ENCODE data around the gene CRTAC1.

CRTAC1 gene

GRCh38 chr10:97916586-97916985 is 113.8 kb downstream of the CRTAC1 start:
- Histone ChIP-seq H3K4ac (ENCODE audit: low read depth in 1 of 2, low read length in 2 of 2) (no peak overlapping the region), H2BK12ac (ENCODE audit: low read length in 2 of 2) (no peak overlapping the region), H3K4me3 (ENCODE audit: insufficient read depth in 1 of 2, low read depth in 1 of 2, low read length in 2 of 2) (no peak overlapping the region), H3K9me3 (ENCODE audit: control insufficient read depth, low read length) (no peaks in the 10 kb centered on the region), H3K14ac (ENCODE audit: low read length in 2 of 2) (no peak overlapping the region), H3K4me1 (ENCODE audit: control insufficient read depth, insufficient read depth, low read depth, low read length) (peaks cover 3% of the 10 kb centered on the region), H3K27me3 (ENCODE audit: control insufficient read depth in 1 of 2, insufficient read depth in 1 of 2, low read length in 2 of 2) (peaks cover 69 to 92% of the 10 kb centered on the region in 2 experiments), H3K9ac (ENCODE audit: low read length) (peak overlapping the region; percentile 27), H4K8ac (ENCODE audit: low read length) (no peak overlapping the region), H3K79me1 (replicated peaks; ENCODE audit: low read length, poor library complexity, severe bottlenecking) (no peaks in the 10 kb centered on the region), H2AFZ (ENCODE audit: low read depth, low read length) (no peak overlapping the region), H3K27ac (ENCODE audit: low read length, poor library complexity, severe bottlenecking) (no peak overlapping the region), H2AK5ac (ENCODE audit: low read length, severe bottlenecking) (no peak overlapping the region), H3K4me2 (ENCODE audit: low read length, poor library complexity, severe bottlenecking) (no peak overlapping the region), H4K91ac (ENCODE audit: low read length) (no peak overlapping the region), H2BK5ac (ENCODE audit: low read depth, low read length, poor library complexity, severe bottlenecking) (no peak overlapping the region), H3K18ac (ENCODE audit: low read depth in 1 of 2, low read length in 2 of 2) (no peak overlapping the region), H3K23ac (ENCODE audit: low read length in 2 of 2) (no peak overlapping the region), H3K36me3 (ENCODE audit: control insufficient read depth in 1 of 2, insufficient read depth in 2 of 2, low read depth in 1 of 2, low read length in 2 of 2) (no peaks in the 10 kb centered on the region), H2BK120ac (ENCODE audit: low read depth, low read length) (no peak overlapping the region), H2BK15ac (ENCODE audit: low read depth, poor library complexity, severe bottlenecking) (no peak overlapping the region)
- no peak for DNase-seq
- WGBS: 83% methylated on average over 4 of the region's 4 CpGs

- H3K9me3 ChIP-seq (ENCODE audit: control insufficient read depth, low read length): no peaks in the 10 kb centered on the region
- H3K14ac ChIP-seq (ENCODE audit: low read length in 2 of 2): no peak overlapping the region
- H4K8ac ChIP-seq (ENCODE audit: low read length): no peak overlapping the region
- H2BK5ac ChIP-seq (ENCODE audit: low read depth, low read length, poor library complexity, severe bottlenecking): no peak overlapping the region
- H4K91ac ChIP-seq (ENCODE audit: low read length): no peak overlapping the region
- H3K4me3 ChIP-seq (ENCODE audit: insufficient read depth in 1 of 2, low read depth in 1 of 2, low read length in 2 of 2): no peak overlapping the region
- H2BK12ac ChIP-seq (ENCODE audit: low read length in 2 of 2): no peak overlapping the region
- H3K23ac ChIP-seq (ENCODE audit: low read length in 2 of 2): no peak overlapping the region
- no peak overlapping the region for H3K9ac ChIP-seq (ENCODE audit: low read length)
- H3K18ac ChIP-seq (ENCODE audit: low read depth in 1 of 2, low read length in 2 of 2): no peak overlapping the region
- no peak overlapping the region for H3K4ac ChIP-seq (ENCODE audit: low read depth in 1 of 2, low read length in 2 of 2)
- WGBS: 84% methylated on average over 18 of the region's 21 CpGs
- H3K4me1 ChIP-seq (ENCODE audit: control insufficient read depth, insufficient read depth, low read depth, low read length): peaks cover 3% of the 10 kb centered on the region
- no peak for DNase-seq
- H3K4me2 ChIP-seq (ENCODE audit: low read length, poor library complexity, severe bottlenecking): no peak overlapping the region
- no peak overlapping the region for H3K27ac ChIP-seq (ENCODE audit: low read length, poor library complexity, severe bottlenecking)
- no peak overlapping the region for H2AK5ac ChIP-seq (ENCODE audit: low read length, severe bottlenecking)
- H2BK120ac ChIP-seq (ENCODE audit: low read depth, low read length): no peak overlapping the region
- H3K27me3 ChIP-seq (ENCODE audit: control insufficient read depth in 1 of 2, insufficient read depth in 1 of 2, low read length in 2 of 2): peaks cover 75 to 93% of the 10 kb centered on the region in 2 experiments
- H2BK15ac ChIP-seq (ENCODE audit: low read depth, poor library complexity, severe bottlenecking): no peak overlapping the region
- no peaks in the 10 kb centered on the region for H3K36me3 ChIP-seq (ENCODE audit: control insufficient read depth in 1 of 2, insufficient read depth in 2 of 2, low read depth in 1 of 2, low read length in 2 of 2)
- H3K79me1 ChIP-seq (replicated peaks; ENCODE audit: low read length, poor library complexity, severe bottlenecking): no peaks in the 10 kb centered on the region
- H2AFZ ChIP-seq (ENCODE audit: low read depth, low read length): no peak overlapping the region
Observed at GRCh38 chr10:97915346-97916131, 114.9 kb downstream of the CRTAC1 start.

GRCh38 chr10:97914837-97915211 is 115.6 kb downstream of the CRTAC1 start:
- WGBS: 7% methylated on average over 11 of the region's 11 CpGs
- H2AK5ac ChIP-seq (ENCODE audit: low read length, severe bottlenecking): no peak overlapping the region
- no peak overlapping the region for H2BK120ac ChIP-seq (ENCODE audit: low read depth, low read length)
- no peak overlapping the region for H4K8ac ChIP-seq (ENCODE audit: low read length)
- H3K4me1 ChIP-seq (ENCODE audit: control insufficient read depth, insufficient read depth, low read depth, low read length): peaks cover 3% of the 10 kb centered on the region
- no peaks in the 10 kb centered on the region for H3K9me3 ChIP-seq (ENCODE audit: control insufficient read depth, low read length)
- no peak overlapping the region for H3K18ac ChIP-seq (ENCODE audit: low read depth in 1 of 2, low read length in 2 of 2)
- no peak overlapping the region for H2BK15ac ChIP-seq (ENCODE audit: low read depth, poor library complexity, severe bottlenecking)
- peaks cover 73 to 92% of the 10 kb centered on the region in 2 experiments for H3K27me3 ChIP-seq (ENCODE audit: control insufficient read depth in 1 of 2, insufficient read depth in 1 of 2, low read length in 2 of 2)
- H3K23ac ChIP-seq (ENCODE audit: low read length in 2 of 2): no peak overlapping the region
- H2AFZ ChIP-seq (ENCODE audit: low read depth, low read length): no peak overlapping the region
- H3K4ac ChIP-seq (ENCODE audit: low read depth in 1 of 2, low read length in 2 of 2): no peak overlapping the region
- no peak overlapping the region for H3K14ac ChIP-seq (ENCODE audit: low read length in 2 of 2)
- peak; percentile 53 for DNase-seq
- no peak overlapping the region for H3K9ac ChIP-seq (ENCODE audit: low read length)
- H2BK5ac ChIP-seq (ENCODE audit: low read depth, low read length, poor library complexity, severe bottlenecking): no peak overlapping the region
- no peak overlapping the region for H3K4me3 ChIP-seq (ENCODE audit: insufficient read depth in 1 of 2, low read depth in 1 of 2, low read length in 2 of 2)
- no peaks in the 10 kb centered on the region for H3K36me3 ChIP-seq (ENCODE audit: control insufficient read depth in 1 of 2, insufficient read depth in 2 of 2, low read depth in 1 of 2, low read length in 2 of 2)
- no peak overlapping the region for H4K91ac ChIP-seq (ENCODE audit: low read length)
- no peak overlapping the region for H2BK12ac ChIP-seq (ENCODE audit: low read length in 2 of 2)
- H3K4me2 ChIP-seq (ENCODE audit: low read length, poor library complexity, severe bottlenecking): no peak overlapping the region
- H3K79me1 ChIP-seq (replicated peaks; ENCODE audit: low read length, poor library complexity, severe bottlenecking): no peaks in the 10 kb centered on the region
- H3K27ac ChIP-seq (ENCODE audit: low read length, poor library complexity, severe bottlenecking): no peak overlapping the region

GRCh38 chr10:97914171-97914836 is 116.1 kb downstream of the CRTAC1 start:
- no peak for DNase-seq

More at GRCh38 chr10:97914171-97914836, 116.1 kb downstream of the CRTAC1 start:
- no peaks in the 10 kb centered on the region for H3K9me3 ChIP-seq (ENCODE audit: control insufficient read depth, low read length)
- no peak overlapping the region for H3K4me2 ChIP-seq (ENCODE audit: low read length, poor library complexity, severe bottlenecking)
- no peak overlapping the region for H2BK15ac ChIP-seq (ENCODE audit: low read depth, poor library complexity, severe bottlenecking)
- no peak overlapping the region for H3K14ac ChIP-seq (ENCODE audit: low read length in 2 of 2)
- H3K23ac ChIP-seq (ENCODE audit: low read length in 2 of 2): no peak overlapping the region
- peaks cover 3% of the 10 kb centered on the region for H3K4me1 ChIP-seq (ENCODE audit: control insufficient read depth, insufficient read depth, low read depth, low read length)
- H2AFZ ChIP-seq (ENCODE audit: low read depth, low read length): no peak overlapping the region
- H3K36me3 ChIP-seq (ENCODE audit: control insufficient read depth in 1 of 2, insufficient read depth in 2 of 2, low read depth in 1 of 2, low read length in 2 of 2): no peaks in the 10 kb centered on the region
- H2BK12ac ChIP-seq (ENCODE audit: low read length in 2 of 2): no peak overlapping the region
- no peak overlapping the region for H2BK120ac ChIP-seq (ENCODE audit: low read depth, low read length)
- H3K9ac ChIP-seq (ENCODE audit: low read length): no peak overlapping the region
- peaks cover 69 to 91% of the 10 kb centered on the region in 2 experiments for H3K27me3 ChIP-seq (ENCODE audit: control insufficient read depth in 1 of 2, insufficient read depth in 1 of 2, low read length in 2 of 2)
- H2AK5ac ChIP-seq (ENCODE audit: low read length, severe bottlenecking): no peak overlapping the region
- H3K4me3 ChIP-seq (ENCODE audit: insufficient read depth in 1 of 2, low read depth in 1 of 2, low read length in 2 of 2): no peak overlapping the region
- H3K4ac ChIP-seq (ENCODE audit: low read depth in 1 of 2, low read length in 2 of 2): no peak overlapping the region
- no peak overlapping the region for H3K18ac ChIP-seq (ENCODE audit: low read depth in 1 of 2, low read length in 2 of 2)
- no peak overlapping the region for H2BK5ac ChIP-seq (ENCODE audit: low read depth, low read length, poor library complexity, severe bottlenecking)
- 62% methylated on average over 9 of the region's 10 CpGs for WGBS
- H4K8ac ChIP-seq (ENCODE audit: low read length): no peak overlapping the region
- H3K79me1 ChIP-seq (replicated peaks; ENCODE audit: low read length, poor library complexity, severe bottlenecking): no peaks in the 10 kb centered on the region
- H3K27ac ChIP-seq (ENCODE audit: low read length, poor library complexity, severe bottlenecking): no peak overlapping the region
- H4K91ac ChIP-seq (ENCODE audit: low read length): peak overlapping the region; percentile 18

All from mesenchymal stem cell (in vitro differentiated cells and primary cell).